ENCODE data around the gene TGFBR3. TPM values are rescaled to one million over a fixed set of nuclear protein-coding genes. Genes with fewer than 3 reads are reported as not detected.

The TGFBR3 gene
- total and polyA plus RNA-seq, 5 donors from 2014 or later: 15.8 to 47.5 (median 20.0) TPM

GRCh38 chr1:91732291-91733107 is 153.5 kb downstream of the TGFBR3 start:
- H3K4me3 ChIP-seq (ENCODE audit: low read depth, low read length): no peak overlapping the region
- DNase-seq (no peak), ATAC-seq (ENCODE audit: low read depth in 2 of 2) (no peak)
- H3K4me1 ChIP-seq (ENCODE audit: control insufficient read depth, insufficient read depth, low read length, poor library complexity, severe bottlenecking): peaks cover 11% of the 10 kb centered on the region
- Mint-ChIP-seq H3K9me3 (no peaks in the 10 kb centered on the region), H3K4me1 (peaks cover 7 to 36% (median 19%) of the 10 kb centered on the region in 4 donors), H3K4me3 (no peak overlapping the region), H3K27me3 (no peaks in the 10 kb centered on the region), H3K36me3 (peaks cover 36% of the 10 kb centered on the region), H3K27ac (no peak overlapping the region)
- H3K9me3 ChIP-seq (ENCODE audit: control insufficient read depth in 2 of 2, low read length in 2 of 2): no peaks in the 10 kb centered on the region
- no peak overlapping the region for H3K27ac ChIP-seq (ENCODE audit: insufficient read depth, low read length, poor library complexity, severe bottlenecking)
- H3K36me3 ChIP-seq (ENCODE audit: control insufficient read depth, insufficient read depth, low read length): peaks cover 12% of the 10 kb centered on the region
- H3K27me3 ChIP-seq (ENCODE audit: control insufficient read depth, insufficient read depth, low read length): no peaks in the 10 kb centered on the region

- peak overlapping the region in 2 of 3 donors; percentile 39 to 73 for H3K27ac Mint-ChIP-seq
- Histone ChIP-seq H3K27ac (ENCODE audit: insufficient read depth, low read length, poor library complexity, severe bottlenecking) (no peak overlapping the region), H3K27me3 (ENCODE audit: control insufficient read depth, insufficient read depth, low read length) (no peaks in the 10 kb centered on the region), H3K4me3 (ENCODE audit: low read depth, low read length) (no peak overlapping the region), H3K9me3 (ENCODE audit: control insufficient read depth in 2 of 2, low read length in 2 of 2) (no peaks in the 10 kb centered on the region), H3K36me3 (ENCODE audit: control insufficient read depth, insufficient read depth, low read length) (peaks cover 19% of the 10 kb centered on the region), H3K4me1 (ENCODE audit: control insufficient read depth, insufficient read depth, low read length, poor library complexity, severe bottlenecking) (peaks cover 11% of the 10 kb centered on the region)
- DNase-seq: no peak
- ATAC-seq (ENCODE audit: low read depth in 2 of 2): no peak
- peaks cover 41% of the 10 kb centered on the region for H3K36me3 Mint-ChIP-seq
- H3K27me3 Mint-ChIP-seq: no peaks in the 10 kb centered on the region
- peak overlapping the region in 1 of 4 donors; percentile 33 for H3K4me3 Mint-ChIP-seq
- H3K9me3 Mint-ChIP-seq: no peaks in the 10 kb centered on the region
- H3K4me1 Mint-ChIP-seq: peaks cover 7 to 34% (median 18%) of the 10 kb centered on the region in 4 donors
These were observed 154.1 kb downstream of the TGFBR3 start for GRCh38 chr1:91731815-91732214.

- H3K36me3 Mint-ChIP-seq: peaks cover 48% of the 10 kb centered on the region
- Histone ChIP-seq H3K27me3 (ENCODE audit: control insufficient read depth, insufficient read depth, low read length) (no peaks in the 10 kb centered on the region), H3K27ac (ENCODE audit: insufficient read depth, low read length, poor library complexity, severe bottlenecking) (no peak overlapping the region), H3K36me3 (ENCODE audit: control insufficient read depth, insufficient read depth, low read length) (peaks cover 26% of the 10 kb centered on the region), H3K9me3 (ENCODE audit: control insufficient read depth in 2 of 2, low read length in 2 of 2) (no peaks in the 10 kb centered on the region), H3K4me3 (ENCODE audit: low read depth, low read length) (no peak overlapping the region), H3K4me1 (ENCODE audit: control insufficient read depth, insufficient read depth, low read length, poor library complexity, severe bottlenecking) (peaks cover 11% of the 10 kb centered on the region)
- H3K9me3 Mint-ChIP-seq: no peaks in the 10 kb centered on the region
- H3K27me3 Mint-ChIP-seq: no peaks in the 10 kb centered on the region
- H3K4me1 Mint-ChIP-seq: peaks cover 5 to 34% (median 15%) of the 10 kb centered on the region in 4 donors
- ATAC-seq (ENCODE audit: low read depth in 2 of 2) (no peak), DNase-seq (no peak)
- H3K27ac Mint-ChIP-seq: peak overlapping the region; percentile 16 to 73 (median 39)
- peak overlapping the region in 1 of 4 donors; percentile 33 for H3K4me3 Mint-ChIP-seq
These were observed 154.9 kb downstream of the TGFBR3 start for GRCh38 chr1:91730801-91731732.

GRCh38 chr1:91729621-91730358 is 156.2 kb downstream of the TGFBR3 start:
- Mint-ChIP-seq H3K4me1 (peaks cover 5 to 34% (median 12%) of the 10 kb centered on the region in 4 donors), H3K9me3 (peaks cover 0 to 4% (median 0%) of the 10 kb centered on the region in 7 donors), H3K27ac (peak overlapping the region in 2 of 3 donors; percentile 38 to 68), H3K27me3 (no peaks in the 10 kb centered on the region), H3K36me3 (peaks cover 57% of the 10 kb centered on the region), H3K4me3 (no peak overlapping the region)
- no peak for ATAC-seq (ENCODE audit: low read depth in 2 of 2)
- H3K9me3 ChIP-seq (ENCODE audit: control insufficient read depth in 2 of 2, low read length in 2 of 2): no peaks in the 10 kb centered on the region
- no peak overlapping the region for H3K4me3 ChIP-seq (ENCODE audit: low read depth, low read length)
- peaks cover 26% of the 10 kb centered on the region for H3K36me3 ChIP-seq (ENCODE audit: control insufficient read depth, insufficient read depth, low read length)
- no peaks in the 10 kb centered on the region for H3K27me3 ChIP-seq (ENCODE audit: control insufficient read depth, insufficient read depth, low read length)
- no peak overlapping the region for H3K27ac ChIP-seq (ENCODE audit: insufficient read depth, low read length, poor library complexity, severe bottlenecking)
- no peak for DNase-seq
- peaks cover 11% of the 10 kb centered on the region for H3K4me1 ChIP-seq (ENCODE audit: control insufficient read depth, insufficient read depth, low read length, poor library complexity, severe bottlenecking)

GRCh38 chr1:91727763-91728162 is 158.2 kb downstream of the TGFBR3 start:
- no peak overlapping the region for H3K27ac Mint-ChIP-seq
- H3K27me3 Mint-ChIP-seq: no peaks in the 10 kb centered on the region
- peaks cover 0 to 4% (median 0%) of the 10 kb centered on the region in 7 donors for H3K9me3 Mint-ChIP-seq

GRCh38 chr1:91725989-91726721 is 159.8 kb downstream of the TGFBR3 start:
- ATAC-seq (ENCODE audit: low read depth in 2 of 2): no peak
- peaks cover 46% of the 10 kb centered on the region for H3K36me3 Mint-ChIP-seq
- no peak overlapping the region for H3K4me3 ChIP-seq (ENCODE audit: low read depth, low read length)
- DNase-seq: no peak
- H3K9me3 ChIP-seq (ENCODE audit: control insufficient read depth in 2 of 2, low read length in 2 of 2): no peaks in the 10 kb centered on the region
- peaks cover 0 to 4% (median 0%) of the 10 kb centered on the region in 7 donors for H3K9me3 Mint-ChIP-seq
- no peaks in the 10 kb centered on the region for H3K27me3 Mint-ChIP-seq
- no peaks in the 10 kb centered on the region for H3K27me3 ChIP-seq (ENCODE audit: control insufficient read depth, insufficient read depth, low read length)
- no peak overlapping the region for H3K27ac ChIP-seq (ENCODE audit: insufficient read depth, low read length, poor library complexity, severe bottlenecking)
- H3K36me3 ChIP-seq (ENCODE audit: control insufficient read depth, insufficient read depth, low read length): peaks cover 24% of the 10 kb centered on the region
- no peak overlapping the region for H3K4me3 Mint-ChIP-seq
- H3K4me1 Mint-ChIP-seq: peaks cover 1 to 14% (median 5%) of the 10 kb centered on the region in 4 donors
- no peak overlapping the region for H3K27ac Mint-ChIP-seq
- no peaks in the 10 kb centered on the region for H3K4me1 ChIP-seq (ENCODE audit: control insufficient read depth, insufficient read depth, low read length, poor library complexity, severe bottlenecking)

More at GRCh38 chr1:91727763-91728162, 158.2 kb downstream of the TGFBR3 start:
- peaks cover 23% of the 10 kb centered on the region for H3K36me3 ChIP-seq (ENCODE audit: control insufficient read depth, insufficient read depth, low read length)
- no peaks in the 10 kb centered on the region for H3K9me3 ChIP-seq (ENCODE audit: control insufficient read depth in 2 of 2, low read length in 2 of 2)
- DNase-seq (no peak), ATAC-seq (ENCODE audit: low read depth in 2 of 2) (no peak)
- H3K4me1 ChIP-seq (ENCODE audit: control insufficient read depth, insufficient read depth, low read length, poor library complexity, severe bottlenecking): peaks cover 11% of the 10 kb centered on the region
- H3K27ac ChIP-seq (ENCODE audit: insufficient read depth, low read length, poor library complexity, severe bottlenecking): no peak overlapping the region
- H3K4me3 Mint-ChIP-seq: no peak overlapping the region
- H3K36me3 Mint-ChIP-seq: peaks cover 50% of the 10 kb centered on the region
- no peak overlapping the region for H3K4me3 ChIP-seq (ENCODE audit: low read depth, low read length)
- peaks cover 3 to 30% (median 12%) of the 10 kb centered on the region in 4 donors for H3K4me1 Mint-ChIP-seq
- H3K27me3 ChIP-seq (ENCODE audit: control insufficient read depth, insufficient read depth, low read length): no peaks in the 10 kb centered on the region
